A673 (cell line): ENCODE measurements around the gene YJEFN3. TPM values are rescaled to one million over a fixed set of nuclear protein-coding genes. Genes with fewer than 3 reads are reported as not detected.

ENCODE experiments used
- BruUV-seq: library from RNA; stranded (reverse); fragments of 400-500 nt; replicated peaks from 2 replicates; lab custom pipeline; 2021; lab: Mats Ljungman, UMichigan
- CTCF ChIA-PET: fragments of 300-600 bp; sonication (Branson Sonifier 250); formaldehyde crosslinking; loops from one replicate; lab custom pipeline; 2022; ENCODE audit warnings: antibody characterized with exemption; lab: Charles Lee
- POLR2A ChIA-PET: fragments of 300-600 bp; sonication (Branson Sonifier 250); formaldehyde crosslinking; loops from one replicate; lab custom pipeline; 2022; ENCODE audit warnings: antibody characterized with exemption; ENCODE audit not compliant: low non-redundant PET; lab: Charles Lee
- DNase-seq: peaks from one replicate; pipeline ENCODE4 v3.0.0-alpha.2; 2015; ENCODE audit warnings: low spot score
- H3K27ac ChIP-seq: fragments of 200-600 bp; sonication (generic); 2 replicates; pipeline ENCODE4 v1.5.1; 2016; ENCODE audit warnings: mixed run types, low read depth, mild to moderate bottlenecking, mixed read lengths, antibody characterized with exemption, low read length; ENCODE audit not compliant: poor library complexity, severe bottlenecking
- H3K27me3 ChIP-seq: fragments of 200-600 bp; sonication (generic); replicated peaks from 2 replicates; pipeline ENCODE4 v1.6.1; 2017; ENCODE audit warnings: mixed run types, low read depth, mild to moderate bottlenecking, mixed read lengths, antibody characterized with exemption, low read length; ENCODE audit not compliant: insufficient read depth, poor library complexity
- H3K36me3 ChIP-seq: fragments of 200-600 bp; sonication (generic); 2 replicates; pipeline ENCODE4 v1.6.1; 2016; ENCODE audit warnings: mixed run types, mild to moderate bottlenecking, mixed read lengths, antibody characterized with exemption, low read length; ENCODE audit not compliant: insufficient read depth, poor library complexity, severe bottlenecking
- H3K4me1 ChIP-seq: fragments of 200-600 bp; sonication (generic); 2 replicates; pipeline ENCODE4 v1.6.1; 2017; ENCODE audit warnings: mixed run types, mild to moderate bottlenecking, mixed read lengths, antibody characterized with exemption, low read length; ENCODE audit not compliant: insufficient read depth, poor library complexity, severe bottlenecking
- H3K4me3 ChIP-seq: fragments of 200-600 bp; sonication (generic); 2 replicates; pipeline ENCODE4 v1.5.1; 2016; ENCODE audit warnings: low read depth, mixed run types, mild to moderate bottlenecking, mixed read lengths, low read length; ENCODE audit not compliant: poor library complexity, severe bottlenecking
- H3K9me3 ChIP-seq: fragments of 200-600 bp; sonication (generic); 2 replicates; pipeline ENCODE4 v1.6.1; 2016; ENCODE audit warnings: mixed run types, low read depth, mild to moderate bottlenecking, mixed read lengths, antibody characterized with exemption, low read length; ENCODE audit not compliant: poor library complexity, severe bottlenecking
- CTCF ChIP-seq: fragments of 300-800, 200-600 bp; sonication (generic); conservative IDR thresholded peaks from 2 replicates; pipeline ENCODE4 v1.5.1; 2017; ENCODE audit warnings: low read depth, mild to moderate bottlenecking, antibody characterized with exemption, low read length, moderate library complexity, mixed read lengths
- EZH2 ChIP-seq: fragments of 200-600 bp; sonication (generic); IDR thresholded peaks from 2 replicates; pipeline ENCODE4 v1.6.1; 2017; ENCODE audit warnings: borderline replicate concordance, low read depth, mild to moderate bottlenecking, mixed read lengths, antibody characterized with exemption, low read length; ENCODE audit not compliant: poor library complexity, severe bottlenecking
- intact Hi-C: fragments of 100-400 bp; cut with micrococcal nuclease; formaldehyde crosslinking; loops from one replicate; pipeline ENCODE4 v1.10.0; 2022; ENCODE audit not compliant: unreplicated experiment
- total RNA-seq: library from RNA; stranded (reverse); gene quantifications from 2 replicates; pipeline ENCODE4 v1.2.3, GENCODE V29; 2021

YJEFN3 gene
- total RNA-seq, 1 experiment from 2014 or later: 8.6 TPM

GRCh38 chr19:19487077-19487949 is 41.4 kb upstream of the YJEFN3 start:
- CTCF ChIA-PET: no interaction called here
- no peaks in the 10 kb centered on the region for H3K9me3 ChIP-seq
- DNase-seq: no peak
- H3K4me3 ChIP-seq: no peak overlapping the region
- H3K36me3 ChIP-seq: peaks cover 8% of the 10 kb centered on the region
- peaks cover 28% of the 10 kb centered on the region for H3K4me1 ChIP-seq
- H3K27ac ChIP-seq: peak overlapping the region; percentile 91
- intact Hi-C loops: loop anchor here (5.0 kb wide), 1 partner anchor 340 kb away; no protein-coding TSS in a partner anchor
- no peaks in the 10 kb centered on the region for H3K27me3 ChIP-seq
- POLR2A ChIA-PET: interaction anchor here (0.6 kb wide), 1 partner anchor 102 kb away, joined by 3 read pairs; no protein-coding TSS in a partner anchor
- BruUV-seq: no TSS peak
- no peak for TF ChIP-seq EZH2
- TF ChIP-seq CTCF: no peak

GRCh38 chr19:19487950-19488874 is 40.5 kb upstream of the YJEFN3 start:
- no TSS peak for BruUV-seq
- ChIA-PET POLR2A (no interaction called here), CTCF (no interaction called here)
- Histone ChIP-seq H3K4me3 (peak overlapping the region; percentile 25), H3K27ac (peak overlapping the region; percentile 91), H3K4me1 (peaks cover 30% of the 10 kb centered on the region), H3K27me3 (no peaks in the 10 kb centered on the region), H3K36me3 (peaks cover 15% of the 10 kb centered on the region), H3K9me3 (no peaks in the 10 kb centered on the region)
- intact Hi-C loops: loop anchor here (2.0 to 5.0 kb wide), 2 partner anchors 121 to 341 kb away; no protein-coding TSS in a partner anchor
- TF ChIP-seq EZH2: no peak
- DNase-seq: no peak

GRCh38 chr19:19488875-19489690 is 39.6 kb upstream of the YJEFN3 start:
- intact Hi-C loops: loop anchor here (2.0 to 5.0 kb wide), 2 partner anchors 122 to 342 kb away; no protein-coding TSS in a partner anchor
- H3K27ac ChIP-seq: peak overlapping the region; percentile 91
- ChIA-PET CTCF (no interaction called here), POLR2A (no interaction called here)
- peak overlapping the region; percentile 25 for H3K4me3 ChIP-seq
- TF ChIP-seq CTCF: no peak
- TF ChIP-seq EZH2: no peak
- DNase-seq: peak; percentile 97
- TSS peak; percentile 95 for BruUV-seq
- H3K9me3 ChIP-seq: no peaks in the 10 kb centered on the region
- peaks cover 39% of the 10 kb centered on the region for H3K4me1 ChIP-seq
- peaks cover 18% of the 10 kb centered on the region for H3K36me3 ChIP-seq
- H3K27me3 ChIP-seq: no peaks in the 10 kb centered on the region
